Neuronal stem cell (in vitro differentiated cells): ENCODE results near the gene NR5A1.
A peak's percentile ranks its signal among the peaks of the same experiment; 100 is the strongest.

ENCODE experiments used
- DNase-seq: peaks from one replicate; pipeline ENCODE4 v3.0.0-alpha.2; 2013; ENCODE audit warnings: low spot score
- H2AFZ ChIP-seq: one replicate; pipeline ENCODE4 v1.6.1; 2013; ENCODE audit warnings: mild to moderate bottlenecking, low read length, inconsistent platforms
- H2AK5ac ChIP-seq: 2 replicates; pipeline ENCODE4 v1.6.1; 2013; ENCODE audit warnings: low read depth, mild to moderate bottlenecking, inconsistent platforms, low read length, moderate library complexity, mixed read lengths
- H2BK120ac ChIP-seq: 2 replicates; pipeline ENCODE4 v1.6.1; 2013; ENCODE audit warnings: low read depth, mild to moderate bottlenecking, inconsistent platforms, low read length, moderate library complexity, mixed read lengths
- H2BK12ac ChIP-seq: one replicate; pipeline ENCODE4 v1.6.1; 2013; ENCODE audit warnings: low read length, inconsistent platforms
- H2BK15ac ChIP-seq: 2 replicates; pipeline ENCODE4 v1.6.1; 2013; ENCODE audit warnings: mild to moderate bottlenecking, low read length, inconsistent platforms, mixed read lengths
- H2BK5ac ChIP-seq: one replicate; pipeline ENCODE4 v1.6.1; 2013; ENCODE audit warnings: inconsistent platforms, mild to moderate bottlenecking, low read length, moderate library complexity
- H3K14ac ChIP-seq: one replicate; pipeline ENCODE4 v1.6.1; 2013; ENCODE audit warnings: low read length, inconsistent platforms
- H3K18ac ChIP-seq: 2 replicates; pipeline ENCODE4 v1.6.1; 2013; ENCODE audit warnings: low read length, inconsistent platforms
- H3K23ac ChIP-seq: 2 replicates; pipeline ENCODE4 v1.6.1; 2013; ENCODE audit warnings: low read depth, mild to moderate bottlenecking, mixed read lengths, low read length, inconsistent platforms; ENCODE audit not compliant: poor library complexity
- H3K27ac ChIP-seq: replicated peaks from 3 replicates; pipeline ENCODE4 v1.5.1; 2013; ENCODE audit warnings: low read length, inconsistent platforms
- H3K27me3 ChIP-seq, 3 experiments: 2 replicates each; pipeline ENCODE4 v1.6.1; 2013; ENCODE audit warnings: low read length in 3 of 3, mild to moderate bottlenecking in 2 of 3, inconsistent platforms in 1 of 3, low read depth in 1 of 3, mixed read lengths in 1 of 3, moderate library complexity in 1 of 3; ENCODE audit not compliant: control insufficient read depth in 3 of 3, insufficient read depth in 3 of 3
- H3K36me3 ChIP-seq, 2 donors: replicated peaks in 1 of 2; 2 replicates each; pipeline ENCODE4 v1.6.1; 2013; ENCODE audit warnings: low read length in 2 of 2; ENCODE audit not compliant: control insufficient read depth in 2 of 2, insufficient read depth in 2 of 2
- H3K4ac ChIP-seq: 2 replicates; pipeline ENCODE4 v1.6.1; 2013; ENCODE audit warnings: inconsistent platforms, mild to moderate bottlenecking, low read length, moderate library complexity
- H3K4me1 ChIP-seq, 2 donors: 1 replicate in 1 of 2; 2 replicates in 1 of 2; pipeline ENCODE4 v1.6.1; 2013; ENCODE audit warnings: low read length in 2 of 2, low read depth in 1 of 2; ENCODE audit not compliant: control insufficient read depth in 2 of 2, insufficient read depth in 1 of 2
- H3K4me2 ChIP-seq: one replicate; pipeline ENCODE4 v1.6.1; 2013; ENCODE audit warnings: mild to moderate bottlenecking, low read length, inconsistent platforms; ENCODE audit not compliant: insufficient read depth, poor library complexity, severe bottlenecking
- H3K4me3 ChIP-seq, 2 donors: 2 replicates each; pipeline ENCODE4 v1.5.1; 2013; ENCODE audit warnings: low read length in 2 of 2, mild to moderate bottlenecking in 2 of 2, inconsistent platforms in 1 of 2, moderate library complexity in 1 of 2
- H3K79me1 ChIP-seq: one replicate; pipeline ENCODE4 v1.6.1; 2013; ENCODE audit warnings: low read depth, mild to moderate bottlenecking, inconsistent platforms, low read length, moderate library complexity
- H3K9ac ChIP-seq: one replicate; pipeline ENCODE4 v1.6.1; 2013; ENCODE audit warnings: mild to moderate bottlenecking, low read depth, low read length, inconsistent platforms; ENCODE audit not compliant: poor library complexity
- H3K9me3 ChIP-seq, 2 donors: replicated peaks in 1 of 2; 2 replicates each; pipeline versions ENCODE3 to v1.6.1; 2013; ENCODE audit warnings: low read length in 2 of 2, mild to moderate bottlenecking in 2 of 2, inconsistent platforms in 1 of 2, low read depth in 1 of 2, mixed read lengths in 1 of 2, moderate library complexity in 1 of 2; ENCODE audit not compliant: control insufficient read depth in 2 of 2, insufficient read depth in 1 of 2
- H4K8ac ChIP-seq: one replicate; pipeline ENCODE4 v1.6.1; 2013; ENCODE audit warnings: low read depth, mild to moderate bottlenecking, inconsistent platforms, low read length, moderate library complexity
- H4K91ac ChIP-seq: one replicate; pipeline ENCODE4 v1.6.1; 2013; ENCODE audit warnings: low read length, low read depth, mild to moderate bottlenecking, inconsistent platforms; ENCODE audit not compliant: poor library complexity
- WGBS, 2 donors: extraction: QIAGEN DNeasy Blood & Tissue Kit; methylation state at CpG; one replicate each; pipeline ENCODE4 v1.1.7; 2013; ENCODE audit warnings: missing lambda C conversion rate in 2 of 2, mixed read lengths in 1 of 2; ENCODE audit not compliant: insufficient read length in 2 of 2, insufficient replicate concordance in 1 of 2; ENCODE audit errors: extremely low coverage in 2 of 2; 5-methylcytosine and 5-hydroxymethylcytosine counted together

The NR5A1 gene

DNA sequence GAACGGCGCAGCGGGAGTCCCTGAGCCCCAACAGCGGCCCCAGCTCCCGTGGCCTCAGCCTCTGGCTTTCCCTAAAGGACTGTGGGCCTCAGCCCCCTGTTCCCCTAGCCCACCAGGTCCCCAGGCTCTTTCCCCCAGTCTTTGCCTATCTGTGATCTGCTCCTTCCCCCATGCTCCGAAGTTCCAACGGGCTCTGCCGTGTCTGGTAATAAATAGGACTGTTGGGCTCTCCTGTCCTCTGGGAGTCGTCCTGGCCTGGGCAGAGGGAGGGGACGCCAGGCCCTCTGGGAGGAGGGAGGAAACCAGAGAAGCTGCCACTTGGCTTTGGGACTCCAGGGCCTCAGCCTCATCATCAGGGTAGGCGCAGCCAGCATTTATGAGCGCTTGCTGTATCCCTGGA is 28.8 kb downstream of the NR5A1 start:
- H3K4me3 ChIP-seq = peak overlapping the region in 1 of 2 donors; percentile 41
- peaks cover 0 to 75% (median 12%) of the 10 kb centered on the region in 3 experiments for H3K27me3 ChIP-seq
- peak overlapping the region; percentile 86 for H2AFZ ChIP-seq

DNA sequence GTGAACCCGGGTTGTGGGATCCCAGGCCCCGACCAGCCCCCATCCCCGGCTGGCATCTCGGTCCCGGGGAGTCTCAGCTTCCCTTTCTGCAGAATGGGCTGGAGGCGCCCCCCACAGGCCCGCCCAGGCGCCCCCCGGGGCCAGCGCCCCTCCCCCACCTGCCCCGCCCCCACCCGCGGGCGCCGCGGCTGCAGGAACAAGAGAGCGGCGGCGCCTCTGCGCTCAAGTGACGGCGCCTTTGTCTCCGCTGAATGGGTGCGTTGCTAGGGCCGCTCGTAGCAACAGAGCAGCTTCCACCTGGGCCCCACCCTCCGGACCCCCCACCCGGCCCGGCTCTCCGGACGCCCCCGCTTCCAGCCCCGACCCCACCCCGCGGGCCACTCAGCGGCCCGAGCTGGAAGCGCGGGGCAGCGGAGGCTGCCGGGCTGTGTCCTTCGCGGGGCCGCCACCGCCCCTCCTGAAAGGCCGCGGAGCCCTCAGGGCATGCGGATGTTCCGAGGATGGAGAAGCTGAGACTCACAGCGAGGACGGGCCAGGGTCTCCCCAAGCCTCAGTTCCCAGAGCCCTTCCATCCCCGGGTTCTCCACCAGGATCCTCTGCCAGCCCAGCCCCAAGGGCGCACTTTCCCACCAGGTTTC is 29.4 kb downstream of the NR5A1 start:
- H3K23ac ChIP-seq = no peak overlapping the region
- no peaks in the 10 kb centered on the region for H3K79me1 ChIP-seq
- H2BK12ac ChIP-seq = peak overlapping the region; percentile 98
- H3K14ac ChIP-seq = peak overlapping the region; percentile 63
- H3K9ac ChIP-seq = peak overlapping the region; percentile 87
- H2BK15ac ChIP-seq = peak overlapping the region; percentile 99
- H2AK5ac ChIP-seq = peak overlapping the region; percentile 100
- peak; percentile 51 for DNase-seq
- no peaks in the 10 kb centered on the region for H3K36me3 ChIP-seq
- WGBS, 2 donors = no CpG with 5 or more reads among the region's 53 CpGs
- peak overlapping the region; percentile 86 for H2AFZ ChIP-seq
- H4K8ac ChIP-seq = peak overlapping the region; percentile 87
- H3K18ac ChIP-seq = peak overlapping the region; percentile 99
- H3K27me3 ChIP-seq = peaks cover 0 to 75% (median 12%) of the 10 kb centered on the region in 3 experiments
- H3K9me3 ChIP-seq = no peaks in the 10 kb centered on the region
- peak overlapping the region; percentile 100 for H2BK120ac ChIP-seq
- H3K4ac ChIP-seq = peak overlapping the region; percentile 0
- peaks cover 14 to 37% of the 10 kb centered on the region in 2 donors for H3K4me1 ChIP-seq
- peak overlapping the region; percentile 56 for H3K4me2 ChIP-seq
- H2BK5ac ChIP-seq = peak overlapping the region; percentile 95
- peak overlapping the region; percentile 73 for H3K27ac ChIP-seq
- peak overlapping the region in 1 of 2 donors; percentile 41 for H3K4me3 ChIP-seq
- peak overlapping the region; percentile 1 for H4K91ac ChIP-seq

More for the DNA sequence above, 28.8 kb downstream of the NR5A1 start:
- no peak for DNase-seq
- Histone ChIP-seq H3K9me3 (no peaks in the 10 kb centered on the region), H3K9ac (peak overlapping the region; percentile 87), H4K91ac (peak overlapping the region; percentile 1), H3K18ac (peak overlapping the region; percentile 99), H2BK15ac (peak overlapping the region; percentile 99), H3K14ac (peak overlapping the region; percentile 15), H2BK120ac (peak overlapping the region; percentile 100), H3K4me2 (peak overlapping the region; percentile 52), H2AK5ac (peak overlapping the region; percentile 100), H2BK5ac (peak overlapping the region; percentile 95), H3K79me1 (no peaks in the 10 kb centered on the region), H3K23ac (peak overlapping the region; percentile 52), H3K4ac (peak overlapping the region; percentile 0), H3K4me1 (peaks cover 14 to 36% of the 10 kb centered on the region in 2 donors), H3K36me3 (no peaks in the 10 kb centered on the region), H2BK12ac (peak overlapping the region; percentile 93), H3K27ac (peak overlapping the region; percentile 73), H4K8ac (no peak overlapping the region)
- no CpG with 5 or more reads among the region's 12 CpGs for WGBS, 2 donors

DNA sequence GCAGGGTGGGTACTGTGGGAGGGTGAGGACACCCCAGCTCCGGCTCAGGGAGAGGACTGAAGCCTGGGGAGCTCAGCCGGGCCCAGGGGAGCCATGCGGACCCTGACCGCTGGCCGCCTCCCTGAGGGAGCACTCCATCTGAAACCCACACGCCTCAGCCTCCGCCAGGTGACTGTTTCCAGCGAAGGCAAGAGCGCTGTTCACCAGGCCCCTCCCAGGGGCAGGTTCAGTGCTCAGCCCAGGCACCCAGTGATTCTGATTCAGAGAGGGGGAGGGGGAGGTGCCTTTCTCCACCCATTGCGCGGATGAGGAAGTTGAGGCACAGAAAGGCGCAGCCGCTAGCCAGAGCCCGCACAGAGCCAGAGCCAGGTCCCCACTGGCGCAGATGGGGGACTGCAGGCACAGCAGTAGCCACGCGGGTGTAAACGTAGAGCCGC is 30.0 kb downstream of the NR5A1 start:
- peaks cover 14 to 36% of the 10 kb centered on the region in 2 donors for H3K4me1 ChIP-seq
- H2AFZ ChIP-seq = peak overlapping the region; percentile 86
- H3K27ac ChIP-seq = no peak overlapping the region
- H3K4me3 ChIP-seq = peak overlapping the region in 1 of 2 donors; percentile 41
- H2BK12ac ChIP-seq = peak overlapping the region; percentile 98
- no peak for DNase-seq
- H3K18ac ChIP-seq = peak overlapping the region; percentile 99
- H2BK5ac ChIP-seq = peak overlapping the region; percentile 44
- H2AK5ac ChIP-seq = peak overlapping the region; percentile 98
- peak overlapping the region; percentile 47 for H4K91ac ChIP-seq
- peak overlapping the region; percentile 9 for H3K9ac ChIP-seq
- peak overlapping the region; percentile 2 for H3K23ac ChIP-seq
- no peaks in the 10 kb centered on the region for H3K9me3 ChIP-seq
- no peak overlapping the region for H3K14ac ChIP-seq
- H3K79me1 ChIP-seq = no peaks in the 10 kb centered on the region
- no peak overlapping the region for H4K8ac ChIP-seq
- peaks cover 0 to 72% (median 12%) of the 10 kb centered on the region in 3 experiments for H3K27me3 ChIP-seq
- H3K4me2 ChIP-seq = peak overlapping the region; percentile 56
- H3K4ac ChIP-seq = peak overlapping the region; percentile 99
- WGBS, 2 donors = no CpG with 5 or more reads among the region's 19 CpGs
- H2BK120ac ChIP-seq = peak overlapping the region; percentile 100
- H2BK15ac ChIP-seq = peak overlapping the region; percentile 95
- no peaks in the 10 kb centered on the region for H3K36me3 ChIP-seq
